SK-N-SH (cell line): ENCODE results near the gene TNS4. TPM values are rescaled to one million over a fixed set of nuclear protein-coding genes. Genes with fewer than 3 reads are reported as not detected.

Source experiments
- CTCF ChIA-PET: fragments of 300-600, 350-600 bp; formaldehyde crosslinking; extraction: SDS; loops from one replicate; lab custom pipeline; 2021; lab: Yijun Ruan, JAX
- POLR2A ChIA-PET: fragments of 350-600 bp; sonication (Branson Sonifier 250); formaldehyde crosslinking; extraction: SDS; loops from one replicate; lab custom pipeline; 2020; ENCODE audit warnings: antibody characterized with exemption, inconsistent platforms; lab: Yijun Ruan, JAX
- DNase-seq: peaks from one replicate; pipeline ENCODE4 v3.0.0; 2012
- H2AFZ ChIP-seq: fragments of 200-600 bp; sonication (generic); 2 replicates; pipeline ENCODE4 v1.8.1; 2016; ENCODE audit warnings: antibody characterized with exemption, mild to moderate bottlenecking, low read depth
- H3F3A ChIP-seq: fragments of 200-600 bp; sonication (generic); replicated peaks from 2 replicates; pipeline ENCODE3; 2016; ENCODE audit warnings: antibody characterized with exemption, mild to moderate bottlenecking; ENCODE audit not compliant: insufficient read depth
- H3K27ac ChIP-seq, 2 experiments: fragments of 200-500 bp in 1 of 2; fragments of 200-600 bp in 1 of 2; sonication (Bioruptor generic) in 1 of 2; sonication (generic), shearing (Covaris generic) in 1 of 2; 2 replicates each; pipeline versions ENCODE4 v1.5.1 to v1.6.1; 2014 to 2016; ENCODE audit warnings: low read depth in 2 of 2, inconsistent platforms in 1 of 2, low read length in 1 of 2, mild to moderate bottlenecking in 1 of 2, mixed read lengths in 1 of 2
- H3K27me3 ChIP-seq: fragments of 200-600 bp; sonication (generic), shearing (Covaris generic); 2 replicates; pipeline ENCODE4 v1.6.1; 2016; ENCODE audit warnings: mixed run types; ENCODE audit not compliant: insufficient read depth
- H3K36me3 ChIP-seq, 2 experiments: fragments of 200-500 bp in 1 of 2; fragments of 200-600 bp in 1 of 2; sonication (Bioruptor generic) in 1 of 2; sonication (generic) in 1 of 2; replicated peaks in 1 of 2; 2 replicates each; pipeline versions ENCODE3 to v1.5.1; 2014 to 2016; ENCODE audit warnings: low read length in 1 of 2, mild to moderate bottlenecking in 1 of 2; ENCODE audit not compliant: insufficient read depth in 2 of 2, control insufficient read depth in 1 of 2
- H3K4me1 ChIP-seq, 2 experiments: fragments of 200-500 bp in 1 of 2; fragments of 200-600 bp in 1 of 2; sonication (Bioruptor generic) in 1 of 2; sonication (generic), shearing (Covaris generic) in 1 of 2; 2 replicates each; pipeline versions ENCODE4 v1.5.1 to v1.6.1; 2014 to 2016; ENCODE audit warnings: low read depth in 1 of 2, low read length in 1 of 2, mixed run types in 1 of 2; ENCODE audit not compliant: insufficient read depth in 2 of 2, control insufficient read depth in 1 of 2
- H3K4me2 ChIP-seq: fragments of 200-600 bp; sonication (generic), shearing (Covaris generic); 2 replicates; pipeline ENCODE4 v1.6.1; 2017; ENCODE audit warnings: mixed run types
- H3K4me3 ChIP-seq, 2 experiments: fragments of 200-500 bp in 1 of 2; fragments of 200-600 bp in 1 of 2; sonication (Bioruptor generic) in 1 of 2; sonication (generic), shearing (Covaris generic) in 1 of 2; 2 replicates each; pipeline versions ENCODE4 v1.5.1 to v1.8.1; 2014 to 2016; ENCODE audit warnings: low read depth in 2 of 2, inconsistent platforms in 1 of 2, low read length in 1 of 2, mild to moderate bottlenecking in 1 of 2, mixed read lengths in 1 of 2, moderate library complexity in 1 of 2
- H3K79me2 ChIP-seq: fragments of 200-600 bp; sonication (generic); 2 replicates; pipeline ENCODE4 v1.8.1; 2017; ENCODE audit warnings: mild to moderate bottlenecking; ENCODE audit not compliant: insufficient read depth
- H3K9ac ChIP-seq: fragments of 200-600 bp; sonication (generic); 2 replicates; pipeline ENCODE4 v1.6.1; 2017; ENCODE audit warnings: mixed run types
- H3K9me2 ChIP-seq: fragments of 200-600 bp; sonication (generic); 2 replicates; pipeline ENCODE4 v1.6.1; 2017; ENCODE audit warnings: mixed run types
- H3K9me3 ChIP-seq: fragments of 200-600 bp; sonication (generic); 2 replicates; pipeline ENCODE4 v1.6.1; 2017; ENCODE audit warnings: mixed run types, mild to moderate bottlenecking, moderate library complexity
- H4K20me1 ChIP-seq: fragments of 200-600 bp; sonication (generic); 2 replicates; pipeline ENCODE4 v1.6.1; 2017; ENCODE audit warnings: mild to moderate bottlenecking, mixed run types; ENCODE audit not compliant: insufficient read depth
- CHD2 ChIP-seq: fragments of 150-350 bp; IDR thresholded peaks from 2 replicates; pipeline ENCODE4 v1.6.1; 2018; ENCODE audit warnings: low read length; ENCODE audit not compliant: partially characterized antibody
- EZH2phosphoT487 ChIP-seq: fragments of 200-600 bp; sonication (generic); IDR thresholded peaks from 2 replicates; pipeline ENCODE4 v1.6.1; 2017; ENCODE audit warnings: low read depth, mixed run types, mild to moderate bottlenecking, antibody characterized with exemption, moderate library complexity, borderline replicate concordance
- FOSL2 ChIP-seq: IDR thresholded peaks from 2 replicates; pipeline ENCODE4 v1.4.0; 2012; ENCODE audit warnings: low read depth, mild to moderate bottlenecking, moderate library complexity, borderline replicate concordance
- FOXJ3 ChIP-seq: sonication (generic); formaldehyde crosslinking; IDR thresholded peaks from 2 replicates; pipeline ENCODE4 v1.5.1; 2020; ENCODE audit warnings: mild to moderate bottlenecking, missing genetic modification reagents
- GABPA ChIP-seq: IDR thresholded peaks from 2 replicates; pipeline ENCODE4 v1.4.0; 2012; ENCODE audit warnings: low read depth, mild to moderate bottlenecking
- GATA2 ChIP-seq: sonication (generic); formaldehyde crosslinking; IDR thresholded peaks from 2 replicates; pipeline ENCODE4 v1.5.0; 2020; ENCODE audit warnings: mild to moderate bottlenecking, missing genetic modification reagents
- JUND ChIP-seq: IDR thresholded peaks from 2 replicates; pipeline ENCODE4 v1.4.0; 2012
- MEF2A ChIP-seq: IDR thresholded peaks from 2 replicates; pipeline ENCODE4 v1.4.0; 2012; ENCODE audit warnings: low read depth, borderline replicate concordance
- MXI1 ChIP-seq: IDR thresholded peaks from 2 replicates; pipeline ENCODE4 v1.6.1; 2012; ENCODE audit warnings: mild to moderate bottlenecking, low read depth, low read length, improper control_type of control experiment
- NFIC ChIP-seq: IDR thresholded peaks from 2 replicates; pipeline ENCODE4 v1.4.0; 2012; ENCODE audit warnings: borderline replicate concordance
- NRF1 ChIP-seq: IDR thresholded peaks from 2 replicates; pipeline ENCODE4 v1.6.1; 2012; ENCODE audit warnings: low read depth, mild to moderate bottlenecking, low read length
- RAD21 ChIP-seq: IDR thresholded peaks from 2 replicates; pipeline ENCODE4 v1.6.1; 2012; ENCODE audit warnings: mild to moderate bottlenecking, low read length
- RFX5 ChIP-seq: IDR thresholded peaks from 2 replicates; pipeline ENCODE4 v1.6.1; 2012; ENCODE audit warnings: mild to moderate bottlenecking, improper control_type of control experiment, low read length
- SMC3 ChIP-seq: IDR thresholded peaks from 2 replicates; pipeline ENCODE4 v1.6.1; 2012; ENCODE audit warnings: low read depth, low read length, improper control_type of control experiment
- TAF1 ChIP-seq: IDR thresholded peaks from 2 replicates; pipeline ENCODE4 v1.6.1; 2012; ENCODE audit warnings: low read depth, mild to moderate bottlenecking, low read length, moderate library complexity, borderline replicate concordance
- TCF12 ChIP-seq: IDR thresholded peaks from 2 replicates; pipeline ENCODE4 v1.4.0; 2012
- TEAD4 ChIP-seq: IDR thresholded peaks from 2 replicates; pipeline ENCODE4 v1.4.0; 2012; ENCODE audit warnings: mild to moderate bottlenecking, borderline replicate concordance; ENCODE audit not compliant: insufficient read depth
- USF1 ChIP-seq: IDR thresholded peaks from 2 replicates; pipeline ENCODE4 v1.4.0; 2012; ENCODE audit warnings: low read depth, borderline replicate concordance
- USF2 ChIP-seq: fragments of 150-350 bp; IDR thresholded peaks from 2 replicates; pipeline ENCODE4 v1.6.1; 2017; ENCODE audit warnings: antibody characterized with exemption, low read length, low read depth, borderline replicate concordance
- ZBTB33 ChIP-seq: IDR thresholded peaks from 2 replicates; pipeline ENCODE4 v1.4.0; 2012; ENCODE audit warnings: low read depth, borderline replicate concordance
- WGBS: methylation state at CpG from one replicate; pipeline ENCODE4 v1.1.6; 2017; ENCODE audit warnings: low lambda C conversion rate; 5-methylcytosine and 5-hydroxymethylcytosine counted together
- polyA plus RNA-seq, 3 experiments: library from polyadenylated mRNA; depleted of rRNA; stranded (reverse); fragments of >200 nt; gene quantifications; 2 replicates each; pipeline ENCODE4 v1.2.3, GENCODE V29; 2012
- TF ChIP-seq, protein P1 (sequence below): fragments of 200-600 bp; sonication (generic); IDR thresholded peaks from 2 replicates; pipeline ENCODE4 v1.6.1; 2017; ENCODE audit warnings: antibody characterized with exemption, mild to moderate bottlenecking, moderate library complexity
- TF ChIP-seq, protein P2 (sequence below): IDR thresholded peaks from 2 replicates; pipeline ENCODE4; 2012

Gene TNS4
- polyA plus RNA-seq, 1 of the 3 experiments (the other 2 are of a cell fraction), result not detected

GRCh38 chr17:40432864-40433528 is 68.4 kb downstream of the TNS4 start:
- WGBS, result no CpG with 5 or more reads among the region's 2 CpGs
- H3K79me2 ChIP-seq, result no peaks in the 10 kb centered on the region
- no peaks in the 10 kb centered on the region for H3K27me3 ChIP-seq
- no peak overlapping the region for H3K4me3 ChIP-seq
- H3F3A ChIP-seq, result no peaks in the 10 kb centered on the region
- H3K4me2 ChIP-seq, result peak overlapping the region; percentile 42; the same call in 1 of the 2 replicates
- no peaks in the 10 kb centered on the region for H3K36me3 ChIP-seq
- H2AFZ ChIP-seq, result peak overlapping the region; percentile 86
- no peaks in the 10 kb centered on the region for H4K20me1 ChIP-seq
- peak; percentile 69 for DNase-seq
- CTCF ChIA-PET, result interaction anchor here (0.9 to 7.2 kb wide), 18 partner anchors 8 to 127 kb away, joined by 3 to 42 read pairs (median 6); partner anchors contain the start of gene TOP2A
- no peaks in the 10 kb centered on the region for H3K9me2 ChIP-seq
- H3K9ac ChIP-seq, result 0 out of 2 replicates have a peak overlapping the region, but pooled peaks have one; percentile 1
- H3K9me3 ChIP-seq, result no peaks in the 10 kb centered on the region
- POLR2A ChIA-PET, result interaction anchor here (0.9 to 1.4 kb wide), 3 partner anchors 9 to 57 kb away, joined by 3 to 5 read pairs (median 4); partner anchors contain the start of gene TOP2A
- H3K27ac ChIP-seq, result peak overlapping the region; percentile 48 to 99
- H3K4me1 ChIP-seq, result peaks cover 9 to 34% of the 10 kb centered on the region in 2 experiments; a peak in 3 of 4 replicates
- TF ChIP-seq USF1 (no peak), FOXJ3 (0 out of 2 replicates have a peak, but pooled peaks have one; percentile 26), FOSL2 (no peak), SMC3 (no peak), TEAD4 (no peak), TAF1 (no peak), MEF2A (no peak), GATA2 (peak; percentile 90), RAD21 (no peak; the same call in 1 of the 2 replicates), MXI1 (no peak; the same call in 1 of the 2 replicates), EZH2phosphoT487 (no peak), GABPA (no peak), TCF12 (peak; percentile 40), USF2 (no peak), ZBTB33 (no peak), NRF1 (no peak), NFIC (peak; percentile 76), CHD2 (peak; percentile 32), RFX5 (no peak), JUND (no peak)
- TF ChIP-seq, protein P1, sequence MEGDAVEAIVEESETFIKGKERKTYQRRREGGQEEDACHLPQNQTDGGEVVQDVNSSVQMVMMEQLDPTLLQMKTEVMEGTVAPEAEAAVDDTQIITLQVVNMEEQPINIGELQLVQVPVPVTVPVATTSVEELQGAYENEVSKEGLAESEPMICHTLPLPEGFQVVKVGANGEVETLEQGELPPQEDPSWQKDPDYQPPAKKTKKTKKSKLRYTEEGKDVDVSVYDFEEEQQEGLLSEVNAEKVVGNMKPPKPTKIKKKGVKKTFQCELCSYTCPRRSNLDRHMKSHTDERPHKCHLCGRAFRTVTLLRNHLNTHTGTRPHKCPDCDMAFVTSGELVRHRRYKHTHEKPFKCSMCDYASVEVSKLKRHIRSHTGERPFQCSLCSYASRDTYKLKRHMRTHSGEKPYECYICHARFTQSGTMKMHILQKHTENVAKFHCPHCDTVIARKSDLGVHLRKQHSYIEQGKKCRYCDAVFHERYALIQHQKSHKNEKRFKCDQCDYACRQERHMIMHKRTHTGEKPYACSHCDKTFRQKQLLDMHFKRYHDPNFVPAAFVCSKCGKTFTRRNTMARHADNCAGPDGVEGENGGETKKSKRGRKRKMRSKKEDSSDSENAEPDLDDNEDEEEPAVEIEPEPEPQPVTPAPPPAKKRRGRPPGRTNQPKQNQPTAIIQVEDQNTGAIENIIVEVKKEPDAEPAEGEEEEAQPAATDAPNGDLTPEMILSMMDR, result no peak
- TF ChIP-seq, protein P2, sequence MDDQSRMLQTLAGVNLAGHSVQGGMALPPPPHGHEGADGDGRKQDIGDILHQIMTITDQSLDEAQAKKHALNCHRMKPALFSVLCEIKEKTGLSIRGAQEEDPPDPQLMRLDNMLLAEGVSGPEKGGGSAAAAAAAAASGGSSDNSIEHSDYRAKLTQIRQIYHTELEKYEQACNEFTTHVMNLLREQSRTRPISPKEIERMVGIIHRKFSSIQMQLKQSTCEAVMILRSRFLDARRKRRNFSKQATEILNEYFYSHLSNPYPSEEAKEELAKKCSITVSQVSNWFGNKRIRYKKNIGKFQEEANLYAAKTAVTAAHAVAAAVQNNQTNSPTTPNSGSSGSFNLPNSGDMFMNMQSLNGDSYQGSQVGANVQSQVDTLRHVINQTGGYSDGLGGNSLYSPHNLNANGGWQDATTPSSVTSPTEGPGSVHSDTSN, result no peak
